PC-3 (cell line): ENCODE results near the gene MRPL27. TPM values are rescaled to one million over a fixed set of nuclear protein-coding genes. Genes with fewer than 3 reads are reported as not detected.
"Not testable (repeated sequence)": the region's sequence is repeated elsewhere in the genome, so short reads cannot be mapped to it uniquely, and the experiment has no call there.

Source experiments
- ATAC-seq: fragments of 200-7000 bp; cut with Tn5 transposase; 2 replicates; pipeline ENCODE4 v1.9.1; 2020; ENCODE audit warnings: mild to moderate bottlenecking, moderate library complexity
- BruUV-seq: library from RNA; stranded (reverse); fragments of 400-500 nt; replicated peaks from 2 replicates; lab custom pipeline; 2021; lab: Mats Ljungman, UMichigan
- CTCF ChIA-PET: fragments of 300-600 bp; sonication (Branson Sonifier 250); formaldehyde crosslinking; loops from one replicate; lab custom pipeline; 2022; ENCODE audit warnings: antibody characterized with exemption; lab: Charles Lee
- POLR2A ChIA-PET: fragments of 300-600 bp; sonication (Branson Sonifier 250); formaldehyde crosslinking; loops from one replicate; lab custom pipeline; 2022; ENCODE audit warnings: antibody characterized with exemption; ENCODE audit not compliant: unreplicated experiment; lab: Charles Lee
- DNase-seq: peaks from one replicate; pipeline ENCODE4 v3.0.0-alpha.2; 2015
- H2AFZ ChIP-seq: fragments of 300-600 bp; sonication (generic); 2 replicates; pipeline ENCODE4 v1.6.0; 2016; ENCODE audit warnings: antibody characterized with exemption, low read length
- H3F3A ChIP-seq: fragments of 300-600 bp; sonication (generic); one replicate; pipeline ENCODE4 v1.6.0; 2017; ENCODE audit warnings: antibody characterized with exemption, low read length, control low read depth, mild to moderate bottlenecking; ENCODE audit not compliant: unreplicated experiment
- H3K27ac ChIP-seq: fragments of 300-600 bp; sonication (generic); 2 replicates; pipeline ENCODE4 v1.5.1; 2016; ENCODE audit warnings: mild to moderate bottlenecking, low read length
- H3K27me3 ChIP-seq: fragments of 300-600 bp; sonication (generic); 2 replicates; pipeline ENCODE4 v1.6.1; 2016; ENCODE audit warnings: low read length, mixed read lengths
- H3K36me3 ChIP-seq: fragments of 300-600 bp; sonication (generic); 2 replicates; pipeline ENCODE4 v1.6.1; 2016; ENCODE audit warnings: low read depth, mixed run types, low read length, mixed read lengths
- H3K4me1 ChIP-seq: fragments of 300-600 bp; sonication (generic); 2 replicates; pipeline ENCODE4 v1.5.1; 2016; ENCODE audit warnings: low read length; ENCODE audit not compliant: insufficient read depth
- H3K4me2 ChIP-seq: fragments of 300-600 bp; sonication (generic); 2 replicates; pipeline ENCODE4 v1.6.0; 2016; ENCODE audit warnings: low read length
- H3K4me3 ChIP-seq: fragments of 300-600 bp; sonication (generic); 2 replicates; pipeline ENCODE4 v1.5.1; 2016; ENCODE audit warnings: mild to moderate bottlenecking, low read length, mixed read lengths
- H3K79me2 ChIP-seq: fragments of 300-600 bp; sonication (generic); 2 replicates; pipeline ENCODE4 v1.6.1; 2017; ENCODE audit warnings: low read length, mixed read lengths
- H3K9ac ChIP-seq: fragments of 300-600 bp; sonication (generic); 2 replicates; pipeline ENCODE4 v1.6.0; 2016; ENCODE audit warnings: mild to moderate bottlenecking, low read length
- H3K9me2 ChIP-seq: fragments of 300-600 bp; sonication (generic); replicated peaks from 2 replicates; pipeline ENCODE4 v1.6.1; 2016; ENCODE audit warnings: mixed run types, low read length, mixed read lengths
- H3K9me3 ChIP-seq: fragments of 300-600 bp; sonication (generic); 2 replicates; pipeline ENCODE4 v1.6.1; 2016; ENCODE audit warnings: low read length, mixed read lengths
- H4K20me1 ChIP-seq: fragments of 300-600 bp; sonication (generic); 2 replicates; pipeline ENCODE4 v1.6.1; 2016; ENCODE audit warnings: low read length, mixed read lengths
- EZH2 ChIP-seq: fragments of 300-600 bp; sonication (generic); IDR thresholded peaks from one replicate; pipeline ENCODE4 v1.6.1; 2017; ENCODE audit warnings: antibody characterized with exemption, mild to moderate bottlenecking, low read length; ENCODE audit not compliant: unreplicated experiment
- EZH2phosphoT487 ChIP-seq: fragments of 300-600 bp; sonication (generic); IDR thresholded peaks from 2 replicates; pipeline ENCODE4 v1.6.1; 2018; ENCODE audit warnings: mild to moderate bottlenecking, antibody characterized with exemption, low read length, borderline replicate concordance
- intact Hi-C: fragments of 100-400 bp; cut with micrococcal nuclease; formaldehyde crosslinking; loops from 2 replicates; pipeline ENCODE4 v1.9.0; 2023
- total RNA-seq: library from RNA; depleted of rRNA; stranded (reverse); fragments of >200 nt; gene quantifications from 2 replicates; pipeline ENCODE4 v1.2.3, GENCODE V29; 2014
- TF ChIP-seq, protein P1 (sequence below): fragments of 300-600 bp; sonication (generic); conservative IDR thresholded peaks from 2 replicates; pipeline ENCODE4 v1.5.1; 2017; ENCODE audit warnings: antibody characterized with exemption, low read depth, mild to moderate bottlenecking, low read length

MRPL27 gene
- total RNA-seq, 1 experiment from 2014 or later = 168 TPM

DNA sequence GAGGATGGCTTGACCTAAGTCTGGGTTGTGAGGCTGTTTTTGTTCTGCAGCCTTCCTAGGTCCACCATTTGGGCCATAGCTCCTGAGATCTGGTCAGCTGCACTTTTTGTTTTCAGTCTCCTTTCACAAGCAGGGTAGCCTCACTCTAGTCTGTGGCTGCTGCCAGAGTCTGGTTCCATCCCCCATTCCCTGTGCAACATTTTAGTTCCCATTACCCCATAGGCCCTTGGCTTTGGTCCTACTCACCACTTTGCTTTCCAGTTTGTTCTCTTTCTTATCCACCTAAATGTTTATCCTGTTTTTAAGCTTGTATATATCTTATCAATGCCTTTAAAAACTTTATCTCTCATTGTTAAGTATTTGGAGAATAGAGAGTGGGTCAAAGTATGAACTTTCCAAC, 33.6 kb downstream of the MRPL27 start:
- CTCF ChIA-PET = no interaction called here
- no peak for DNase-seq
- ATAC-seq = no peak

DNA sequence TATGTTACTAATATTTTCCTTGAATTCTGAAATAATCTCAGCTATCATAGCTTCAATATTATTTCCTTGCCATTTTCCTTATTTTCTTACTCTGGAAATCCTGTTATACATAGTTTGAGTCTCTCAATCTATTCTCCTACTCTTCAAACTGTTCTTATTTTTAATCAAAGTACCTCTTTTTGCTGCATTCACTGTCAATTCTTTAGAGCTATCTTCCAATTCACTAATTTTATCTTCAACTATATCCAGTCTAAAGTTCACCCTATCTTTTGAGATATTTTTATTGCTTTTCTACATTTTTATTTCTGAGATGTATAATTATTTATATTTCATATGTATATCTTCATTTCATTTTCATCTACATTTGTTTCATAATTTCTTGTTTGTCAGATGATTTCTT, 34.3 kb downstream of the MRPL27 start:
- H3K4me1 ChIP-seq = peaks cover 8% of the 10 kb centered on the region
- no TSS peak for BruUV-seq
- no peaks in the 10 kb centered on the region for H3K36me3 ChIP-seq
- TF ChIP-seq EZH2phosphoT487 (no peak), EZH2 (no peak)
- TF ChIP-seq, protein P1, sequence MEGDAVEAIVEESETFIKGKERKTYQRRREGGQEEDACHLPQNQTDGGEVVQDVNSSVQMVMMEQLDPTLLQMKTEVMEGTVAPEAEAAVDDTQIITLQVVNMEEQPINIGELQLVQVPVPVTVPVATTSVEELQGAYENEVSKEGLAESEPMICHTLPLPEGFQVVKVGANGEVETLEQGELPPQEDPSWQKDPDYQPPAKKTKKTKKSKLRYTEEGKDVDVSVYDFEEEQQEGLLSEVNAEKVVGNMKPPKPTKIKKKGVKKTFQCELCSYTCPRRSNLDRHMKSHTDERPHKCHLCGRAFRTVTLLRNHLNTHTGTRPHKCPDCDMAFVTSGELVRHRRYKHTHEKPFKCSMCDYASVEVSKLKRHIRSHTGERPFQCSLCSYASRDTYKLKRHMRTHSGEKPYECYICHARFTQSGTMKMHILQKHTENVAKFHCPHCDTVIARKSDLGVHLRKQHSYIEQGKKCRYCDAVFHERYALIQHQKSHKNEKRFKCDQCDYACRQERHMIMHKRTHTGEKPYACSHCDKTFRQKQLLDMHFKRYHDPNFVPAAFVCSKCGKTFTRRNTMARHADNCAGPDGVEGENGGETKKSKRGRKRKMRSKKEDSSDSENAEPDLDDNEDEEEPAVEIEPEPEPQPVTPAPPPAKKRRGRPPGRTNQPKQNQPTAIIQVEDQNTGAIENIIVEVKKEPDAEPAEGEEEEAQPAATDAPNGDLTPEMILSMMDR = no peak
- intact Hi-C loops = no loop called here
- no peaks in the 10 kb centered on the region for H3K9me3 ChIP-seq
- H3K79me2 ChIP-seq = no peaks in the 10 kb centered on the region
- CTCF ChIA-PET = no interaction called here
- H2AFZ ChIP-seq = no peak overlapping the region
- no peaks in the 10 kb centered on the region for H4K20me1 ChIP-seq
- H3F3A ChIP-seq = no peaks in the 10 kb centered on the region
- no peak overlapping the region for H3K27ac ChIP-seq
- POLR2A ChIA-PET = no interaction called here
- DNase-seq (no peak), ATAC-seq (no peak)
- H3K9me2 ChIP-seq = no peaks in the 10 kb centered on the region
- H3K27me3 ChIP-seq = no peaks in the 10 kb centered on the region
- H3K4me2 ChIP-seq = no peak overlapping the region
- H3K4me3 ChIP-seq = no peak overlapping the region
- H3K9ac ChIP-seq = no peak overlapping the region

More for the DNA sequence above, 33.6 kb downstream of the MRPL27 start:
- Histone ChIP-seq H3K36me3 (no peaks in the 10 kb centered on the region), H3K27ac (no peak overlapping the region), H3K27me3 (no peaks in the 10 kb centered on the region), H3K9me3 (no peaks in the 10 kb centered on the region), H3K79me2 (no peaks in the 10 kb centered on the region), H2AFZ (no peak overlapping the region), H3K9me2 (no peaks in the 10 kb centered on the region), H3K4me2 (no peak overlapping the region), H3F3A (no peaks in the 10 kb centered on the region), H3K4me3 (no peak overlapping the region), H3K9ac (no peak overlapping the region), H4K20me1 (no peaks in the 10 kb centered on the region), H3K4me1 (peaks cover 8% of the 10 kb centered on the region)
- no TSS peak for BruUV-seq
- intact Hi-C loops = no loop called here
- TF ChIP-seq EZH2 (no peak), EZH2phosphoT487 (no peak)
- TF ChIP-seq, protein P1 = no peak
- POLR2A ChIA-PET = no interaction called here

- Histone ChIP-seq H3K27ac (no peak overlapping the region), H3K36me3 (no peaks in the 10 kb centered on the region), H4K20me1 (no peaks in the 10 kb centered on the region), H3K9ac (no peak overlapping the region), H3K27me3 (no peaks in the 10 kb centered on the region), H3K4me1 (peaks cover 8% of the 10 kb centered on the region), H3K9me3 (no peaks in the 10 kb centered on the region), H3K79me2 (no peaks in the 10 kb centered on the region), H3F3A (no peaks in the 10 kb centered on the region), H3K9me2 (no peaks in the 10 kb centered on the region), H3K4me3 (no peak overlapping the region), H2AFZ (no peak overlapping the region), H3K4me2 (no peak overlapping the region)
- intact Hi-C loops = no loop called here
- TF ChIP-seq EZH2phosphoT487 (no peak), EZH2 (no peak)
- TF ChIP-seq, protein P1 = no peak
- peak; percentile 97 for ATAC-seq
- POLR2A ChIA-PET = no interaction called here
- CTCF ChIA-PET = no interaction called here
- BruUV-seq = no TSS peak
- DNase-seq = peak; percentile 78
These were observed 35.0 kb downstream of the MRPL27 start for GRCh38 chr17:50337956-50338355.

- H3K79me2 ChIP-seq, H3K27me3 ChIP-seq, H3K27ac ChIP-seq, H3K4me2 ChIP-seq, H2AFZ ChIP-seq, CTCF ChIA-PET, DNase-seq, H3K9me2 ChIP-seq, BruUV-seq, H3K4me3 ChIP-seq, H4K20me1 ChIP-seq, H3F3A ChIP-seq, H3K9me3 ChIP-seq, H3K36me3 ChIP-seq, H3K9ac ChIP-seq, ATAC-seq, intact Hi-C loops: not testable (repeated sequence)
- POLR2A ChIA-PET = interaction anchor here (0.6 to 0.7 kb wide), 2 partner anchors 35 to 201 kb away, joined by 3 to 10 read pairs; no protein-coding TSS in a partner anchor
- peaks cover 20% of the 10 kb centered on the region for H3K4me1 ChIP-seq
These were observed 39.5 kb downstream of the MRPL27 start for GRCh38 chr17:50333291-50334057.
